Colonic mucosa (tissue), 4 donors: ENCODE results near the gene SEC24D. TPM values are rescaled to one million over a fixed set of nuclear protein-coding genes. Genes with fewer than 3 reads are reported as not detected.
"Not testable (repeated sequence)": the region's sequence is repeated elsewhere in the genome, so short reads cannot be mapped to it uniquely, and the experiment has no call there.

ENCODE experiments used
- DNase-seq: peaks from one replicate; pipeline ENCODE4 v3.0.0-alpha.2; 2020
- H3K27ac ChIP-seq: fragments of 200-600 bp; one replicate; pipeline ENCODE4 v1.8.0; 2021
- H3K27me3 ChIP-seq: fragments of 200-600 bp; one replicate; pipeline ENCODE4 v1.8.0; 2021
- H3K36me3 ChIP-seq: fragments of 200-600 bp; one replicate; pipeline ENCODE4 v1.8.0; 2021
- H3K4me1 ChIP-seq: fragments of 200-600 bp; one replicate; pipeline ENCODE4 v1.8.0; 2021; ENCODE audit warnings: mild to moderate bottlenecking
- H3K4me3 ChIP-seq: fragments of 200-600 bp; one replicate; pipeline ENCODE4 v1.8.0; 2021
- H3K9ac ChIP-seq, 2 donors: one replicate each; pipeline ENCODE4 v1.7.0; 2013; ENCODE audit warnings: control low read depth in 2 of 2, low read depth in 2 of 2, low read length in 2 of 2
- H3K9me3 ChIP-seq: fragments of 200-600 bp; one replicate; pipeline ENCODE4 v1.8.0; 2021
- intact Hi-C: fragments of 100-400 bp; cut with DNase I; formaldehyde crosslinking; loops from one replicate; pipeline ENCODE4 v1.14.1; 2022
- total RNA-seq, 2 donors: library from RNA; stranded (reverse); fragmentation: NEBNext Ultra II Directional in 1 of 2; extraction: Animal tissue kit (Norgen Biotek cat#: 25700) in 1 of 2; gene quantifications; one replicate each; pipeline ENCODE4 v1.2.1, GENCODE V29; 2021
- TF ChIP-seq, protein P1 (sequence below): fragments of 200-600 bp; IDR thresholded peaks from one replicate; pipeline ENCODE4 v1.8.0; 2022; ENCODE audit warnings: antibody characterized with exemption, mild to moderate bottlenecking
- donor health status: healthy.
- donor health status: DM: no; HTN: no; CAD: no.
- donor health status: DM: no; HTN: no; CAD: no.

SEC24D gene
- total RNA-seq, 2 donors from 2014 or later = 71.8 to 77.0 TPM

GRCh38 chr4:118798658-118799057 is 37.3 kb downstream of the SEC24D start:
- intact Hi-C loops = no loop called here
- no peaks in the 10 kb centered on the region for H3K4me1 ChIP-seq
- H3K27me3 ChIP-seq = no peaks in the 10 kb centered on the region
- no peak overlapping the region for H3K27ac ChIP-seq
- peaks cover 20% of the 10 kb centered on the region for H3K36me3 ChIP-seq
- TF ChIP-seq, protein P1, sequence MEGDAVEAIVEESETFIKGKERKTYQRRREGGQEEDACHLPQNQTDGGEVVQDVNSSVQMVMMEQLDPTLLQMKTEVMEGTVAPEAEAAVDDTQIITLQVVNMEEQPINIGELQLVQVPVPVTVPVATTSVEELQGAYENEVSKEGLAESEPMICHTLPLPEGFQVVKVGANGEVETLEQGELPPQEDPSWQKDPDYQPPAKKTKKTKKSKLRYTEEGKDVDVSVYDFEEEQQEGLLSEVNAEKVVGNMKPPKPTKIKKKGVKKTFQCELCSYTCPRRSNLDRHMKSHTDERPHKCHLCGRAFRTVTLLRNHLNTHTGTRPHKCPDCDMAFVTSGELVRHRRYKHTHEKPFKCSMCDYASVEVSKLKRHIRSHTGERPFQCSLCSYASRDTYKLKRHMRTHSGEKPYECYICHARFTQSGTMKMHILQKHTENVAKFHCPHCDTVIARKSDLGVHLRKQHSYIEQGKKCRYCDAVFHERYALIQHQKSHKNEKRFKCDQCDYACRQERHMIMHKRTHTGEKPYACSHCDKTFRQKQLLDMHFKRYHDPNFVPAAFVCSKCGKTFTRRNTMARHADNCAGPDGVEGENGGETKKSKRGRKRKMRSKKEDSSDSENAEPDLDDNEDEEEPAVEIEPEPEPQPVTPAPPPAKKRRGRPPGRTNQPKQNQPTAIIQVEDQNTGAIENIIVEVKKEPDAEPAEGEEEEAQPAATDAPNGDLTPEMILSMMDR = no peak
- H3K9ac ChIP-seq = no peak overlapping the region
- H3K9me3 ChIP-seq = no peaks in the 10 kb centered on the region
- no peak for DNase-seq
- H3K4me3 ChIP-seq = no peak overlapping the region

GRCh38 chr4:118797558-118798142 is 38.3 kb downstream of the SEC24D start:
- H3K27me3 ChIP-seq = no peaks in the 10 kb centered on the region
- no peak overlapping the region for H3K4me3 ChIP-seq
- no peak for DNase-seq
- peaks cover 20% of the 10 kb centered on the region for H3K36me3 ChIP-seq
- H3K4me1 ChIP-seq = no peaks in the 10 kb centered on the region
- H3K27ac ChIP-seq = no peak overlapping the region
- intact Hi-C loops = no loop called here
- TF ChIP-seq, protein P1 = no peak
- no peak overlapping the region for H3K9ac ChIP-seq
- no peaks in the 10 kb centered on the region for H3K9me3 ChIP-seq

DNA sequence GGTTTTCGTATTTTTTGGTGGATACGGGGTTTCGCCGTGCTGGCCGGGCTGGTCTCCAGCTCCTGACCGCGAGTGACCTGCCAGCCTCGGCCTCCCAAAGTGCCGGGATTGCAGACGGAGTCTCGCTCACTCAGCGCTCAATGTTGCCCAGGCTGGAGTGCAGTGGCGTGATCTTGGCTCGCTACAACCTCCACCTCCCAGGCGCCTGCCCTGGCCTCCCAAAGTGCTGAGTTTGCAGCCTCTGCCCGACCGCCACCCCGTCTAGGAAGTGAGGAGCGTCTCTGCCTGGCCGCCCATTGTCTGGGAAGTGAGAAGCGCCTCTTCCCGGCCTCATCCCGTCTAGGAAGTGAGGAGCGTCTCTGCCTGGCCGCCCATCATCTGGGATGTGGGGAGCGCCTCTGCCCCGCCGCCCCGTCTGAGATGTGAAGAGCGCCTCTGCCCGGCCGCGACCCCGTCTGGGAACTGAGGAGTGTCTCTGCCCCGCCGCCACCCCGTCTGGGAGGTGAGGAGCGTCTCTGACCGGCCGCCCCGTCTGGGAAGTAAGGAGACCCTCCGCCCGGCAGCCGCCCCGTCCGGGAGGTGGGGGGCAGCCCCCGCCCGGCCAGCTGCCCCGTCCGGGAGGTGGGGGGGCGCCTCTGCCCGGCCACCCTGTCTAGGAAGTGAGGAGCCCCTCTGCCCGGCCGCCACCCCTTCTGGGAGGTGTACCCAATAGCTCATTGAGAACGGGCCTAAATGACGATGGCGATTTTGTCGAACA is 44.1 kb downstream of the SEC24D start:
- H3K9ac ChIP-seq, H3K27me3 ChIP-seq, H3K4me3 ChIP-seq, H3K4me1 ChIP-seq, H3K36me3 ChIP-seq, DNase-seq, intact Hi-C loops, H3K9me3 ChIP-seq, H3K27ac ChIP-seq: not testable (repeated sequence)

DNA sequence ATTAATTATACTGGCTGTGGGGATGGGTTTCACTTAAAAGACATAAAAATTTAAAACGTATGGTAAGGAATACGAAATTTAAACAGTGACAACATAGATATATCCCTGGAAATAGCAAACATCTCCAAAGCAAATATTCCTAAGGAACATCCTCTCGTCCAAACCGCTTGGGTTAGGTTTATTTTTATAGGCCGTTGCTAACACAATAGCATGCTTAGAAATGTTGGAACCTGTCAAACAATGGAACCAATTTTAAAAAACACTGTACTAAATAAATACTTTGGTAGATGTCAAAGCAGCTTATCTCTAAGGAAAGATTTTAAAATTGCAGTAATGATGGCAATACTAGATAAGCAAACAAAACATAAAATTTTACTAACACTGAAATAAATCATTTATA is 45.4 kb downstream of the SEC24D start:
- DNase-seq = no peak
- H3K9ac ChIP-seq = no peak overlapping the region
- no peaks in the 10 kb centered on the region for H3K9me3 ChIP-seq
- no peaks in the 10 kb centered on the region for H3K4me1 ChIP-seq
- H3K27me3 ChIP-seq = no peaks in the 10 kb centered on the region
- H3K4me3 ChIP-seq = no peak overlapping the region
- H3K36me3 ChIP-seq = no peaks in the 10 kb centered on the region
- H3K27ac ChIP-seq = no peak overlapping the region
- intact Hi-C loops = no loop called here
- TF ChIP-seq, protein P1 = no peak

GRCh38 chr4:118788911-118789310 is 47.0 kb downstream of the SEC24D start:
- DNase-seq = no peak
- Histone ChIP-seq H3K4me1 (no peaks in the 10 kb centered on the region), H3K9me3 (no peaks in the 10 kb centered on the region), H3K27ac (no peak overlapping the region), H3K9ac (no peak overlapping the region), H3K4me3 (no peak overlapping the region), H3K27me3 (no peaks in the 10 kb centered on the region), H3K36me3 (no peaks in the 10 kb centered on the region)
- TF ChIP-seq, protein P1 = no peak
- intact Hi-C loops = no loop called here

- DNase-seq = no peak
- no peaks in the 10 kb centered on the region for H3K36me3 ChIP-seq
- H3K27me3 ChIP-seq = no peaks in the 10 kb centered on the region
- H3K4me1 ChIP-seq = no peaks in the 10 kb centered on the region
- no peak overlapping the region for H3K9ac ChIP-seq
- no peaks in the 10 kb centered on the region for H3K9me3 ChIP-seq
- no peak overlapping the region for H3K27ac ChIP-seq
- TF ChIP-seq, protein P1 = no peak
- no peak overlapping the region for H3K4me3 ChIP-seq
- intact Hi-C loops = no loop called here
Measured at GRCh38 chr4:118787844-118788380, 48.0 kb downstream of the SEC24D start.
